ENCODE data around the gene GRIP1. TPM values are rescaled to one million over a fixed set of nuclear protein-coding genes. Genes with fewer than 3 reads are reported as not detected.
"Not testable (repeated sequence)": the region's sequence is repeated elsewhere in the genome, so short reads cannot be mapped to it uniquely, and the experiment has no call there.

Gene GRIP1
- total RNA-seq, 1 donor from 2014 or later = not detected

DNA sequence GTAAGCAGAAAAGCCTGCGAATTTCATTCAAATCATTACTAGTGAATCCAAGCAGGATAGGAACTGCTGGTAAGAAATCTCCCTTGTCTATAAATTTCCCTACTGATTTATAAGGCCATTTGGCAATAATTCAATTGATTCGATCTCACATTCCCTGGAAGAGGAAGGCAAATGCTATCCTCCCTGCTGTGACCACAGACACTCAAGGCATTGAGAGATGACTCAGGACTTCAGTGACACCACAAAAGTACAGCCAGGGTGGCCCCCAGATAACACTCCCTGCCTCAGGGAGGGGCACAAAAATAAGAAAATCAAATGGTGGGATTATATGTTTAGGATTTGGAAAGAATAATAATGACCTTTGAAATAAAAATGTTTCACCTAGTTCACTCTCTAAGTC is 162.7 kb downstream of the GRIP1 start:
- Mint-ChIP-seq H3K4me3 (no peak overlapping the region), H3K27ac (no peak overlapping the region), H3K4me1 (ENCODE audit: low read depth) (no peaks in the 10 kb centered on the region), H3K27me3 (ENCODE audit: insufficient read depth) (no peaks in the 10 kb centered on the region), H3K36me3 (ENCODE audit: low read depth) (no peaks in the 10 kb centered on the region), H3K9me3 (no peaks in the 10 kb centered on the region)
- DNase-seq (ENCODE audit: low spot score) = no peak
- intact Hi-C loops (cut with micrococcal nuclease) = no loop called here

DNA sequence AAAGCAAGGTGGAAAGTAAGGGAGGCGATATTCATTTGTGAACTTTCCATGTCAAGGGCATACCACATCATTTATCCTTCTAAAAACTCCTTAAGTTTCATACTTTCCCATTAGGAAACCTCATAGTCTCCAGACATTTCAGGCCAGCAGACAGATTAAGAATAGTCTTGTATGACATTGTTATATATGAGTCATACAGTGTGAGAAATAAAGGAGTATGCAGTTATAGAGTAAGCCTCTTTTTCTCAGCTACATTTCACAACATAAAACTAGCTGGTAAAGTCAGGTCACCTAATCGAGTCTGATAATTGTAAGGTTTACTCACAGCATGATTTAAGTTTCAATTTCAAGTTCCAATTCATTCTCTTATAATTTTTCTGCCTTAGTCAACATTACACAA is 164.3 kb downstream of the GRIP1 start:
- Mint-ChIP-seq H3K36me3 (ENCODE audit: low read depth) (no peaks in the 10 kb centered on the region), H3K4me3 (no peak overlapping the region), H3K9me3 (no peaks in the 10 kb centered on the region), H3K27me3 (ENCODE audit: insufficient read depth) (no peaks in the 10 kb centered on the region), H3K4me1 (ENCODE audit: low read depth) (no peaks in the 10 kb centered on the region), H3K27ac (no peak overlapping the region)
- intact Hi-C loops (cut with micrococcal nuclease) = no loop called here
- no peak for DNase-seq (ENCODE audit: low spot score)

DNA sequence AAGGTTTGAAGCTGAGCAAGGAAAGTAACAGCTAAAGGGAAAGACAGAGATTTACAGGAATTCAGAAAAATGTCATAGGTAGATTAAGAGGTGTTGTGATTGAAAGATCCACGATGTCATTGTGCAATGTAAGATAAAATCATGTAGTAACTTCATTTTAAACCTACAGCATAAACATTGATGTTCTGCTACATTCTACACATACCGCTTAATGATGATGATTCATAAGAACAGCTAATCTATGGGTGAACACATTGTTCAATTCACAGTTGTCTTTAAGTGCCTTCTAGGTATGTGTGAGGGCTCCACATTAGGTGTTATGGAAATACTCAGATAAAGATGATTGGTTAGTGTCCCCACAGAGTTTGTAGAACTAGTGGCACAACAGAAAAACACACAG is 170.9 kb downstream of the GRIP1 start:
- Mint-ChIP-seq H3K27me3 (ENCODE audit: insufficient read depth) (no peaks in the 10 kb centered on the region), H3K27ac (no peak overlapping the region), H3K4me1 (ENCODE audit: low read depth) (no peaks in the 10 kb centered on the region), H3K4me3 (no peak overlapping the region), H3K9me3 (peaks cover 5% of the 10 kb centered on the region), H3K36me3 (ENCODE audit: low read depth) (no peaks in the 10 kb centered on the region)
- intact Hi-C loops (cut with micrococcal nuclease) = no loop called here
- DNase-seq (ENCODE audit: low spot score) = no peak

DNA sequence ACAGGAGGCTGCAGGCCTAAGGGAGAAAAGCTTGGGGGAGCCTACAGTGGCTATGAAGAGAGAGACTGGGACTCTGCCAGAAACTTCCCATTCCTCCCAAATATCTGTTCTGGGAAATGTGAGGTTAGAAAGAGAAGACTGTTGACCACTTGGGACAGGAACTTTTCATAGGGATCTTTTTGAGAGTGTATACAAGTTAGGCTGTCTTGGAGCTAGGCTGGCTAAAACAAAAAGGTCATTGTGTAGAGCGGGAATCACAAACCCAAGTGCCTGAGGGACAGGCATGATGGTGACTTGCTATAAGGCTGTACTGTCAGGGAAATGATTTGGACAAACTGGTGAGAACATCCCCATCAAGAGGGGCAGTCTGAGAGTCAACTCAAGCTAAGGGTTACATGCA is 175.1 kb downstream of the GRIP1 start:
- Mint-ChIP-seq H3K4me1 (ENCODE audit: low read depth) (no peaks in the 10 kb centered on the region), H3K4me3 (no peak overlapping the region), H3K27ac (no peak overlapping the region), H3K9me3 (peaks cover 5% of the 10 kb centered on the region), H3K27me3 (ENCODE audit: insufficient read depth) (no peaks in the 10 kb centered on the region), H3K36me3 (ENCODE audit: low read depth) (no peaks in the 10 kb centered on the region)
- intact Hi-C loops (cut with micrococcal nuclease) = no loop called here
- DNase-seq (ENCODE audit: low spot score) = no peak

DNA sequence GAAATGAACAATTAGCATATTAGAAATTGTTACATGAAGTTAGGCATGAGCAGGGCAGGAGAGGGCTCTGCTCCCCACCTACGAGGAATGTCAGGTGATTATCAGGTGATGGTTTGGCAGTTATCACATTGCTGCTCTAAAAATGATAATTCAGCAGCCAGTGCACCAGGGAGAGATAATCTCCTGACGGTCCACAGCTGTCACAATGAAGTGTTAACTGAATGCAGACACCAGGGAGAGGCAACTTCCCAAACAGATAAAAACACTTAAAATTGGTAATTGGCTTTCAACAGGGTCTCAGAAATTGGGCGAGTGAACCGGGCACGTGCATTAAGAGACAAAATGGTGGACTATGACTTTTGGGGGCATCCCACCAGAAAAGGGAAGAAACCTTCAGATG is 176.0 kb downstream of the GRIP1 start:
- peaks cover 5% of the 10 kb centered on the region for H3K9me3 Mint-ChIP-seq
- no peaks in the 10 kb centered on the region for H3K27me3 Mint-ChIP-seq (ENCODE audit: insufficient read depth)
- no peak overlapping the region for H3K4me3 Mint-ChIP-seq
- intact Hi-C loops (cut with micrococcal nuclease) = no loop called here
- DNase-seq (ENCODE audit: low spot score) = no peak
- no peaks in the 10 kb centered on the region for H3K4me1 Mint-ChIP-seq (ENCODE audit: low read depth)
- H3K27ac Mint-ChIP-seq = no peak overlapping the region
- H3K36me3 Mint-ChIP-seq (ENCODE audit: low read depth) = no peaks in the 10 kb centered on the region

DNA sequence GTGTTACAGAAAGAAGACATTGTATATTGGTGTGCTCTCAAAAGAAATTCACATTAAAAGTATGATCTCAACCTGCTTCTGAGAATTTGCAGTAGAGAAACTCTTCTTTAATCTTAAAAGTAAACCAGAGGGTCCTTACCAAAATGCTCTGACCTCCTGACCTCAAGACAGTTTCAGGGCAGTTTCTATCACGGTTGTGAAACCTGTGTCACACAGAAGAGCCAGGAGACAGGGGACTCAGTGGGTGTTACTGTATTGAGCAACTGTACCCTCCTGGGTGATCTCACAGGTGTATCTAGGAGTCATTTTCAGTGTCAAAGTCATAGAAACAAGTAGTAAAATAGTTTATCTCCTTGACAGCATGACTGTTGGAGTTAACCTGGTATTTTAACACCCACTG is 178.0 kb downstream of the GRIP1 start:
- DNase-seq (ENCODE audit: low spot score) = no peak
- no peaks in the 10 kb centered on the region for H3K36me3 Mint-ChIP-seq (ENCODE audit: low read depth)
- H3K9me3 Mint-ChIP-seq = no peaks in the 10 kb centered on the region
- H3K4me1 Mint-ChIP-seq (ENCODE audit: low read depth) = no peaks in the 10 kb centered on the region
- no peak overlapping the region for H3K4me3 Mint-ChIP-seq
- intact Hi-C loops (cut with micrococcal nuclease) = no loop called here
- H3K27ac Mint-ChIP-seq = no peak overlapping the region
- H3K27me3 Mint-ChIP-seq (ENCODE audit: insufficient read depth) = no peaks in the 10 kb centered on the region

DNA sequence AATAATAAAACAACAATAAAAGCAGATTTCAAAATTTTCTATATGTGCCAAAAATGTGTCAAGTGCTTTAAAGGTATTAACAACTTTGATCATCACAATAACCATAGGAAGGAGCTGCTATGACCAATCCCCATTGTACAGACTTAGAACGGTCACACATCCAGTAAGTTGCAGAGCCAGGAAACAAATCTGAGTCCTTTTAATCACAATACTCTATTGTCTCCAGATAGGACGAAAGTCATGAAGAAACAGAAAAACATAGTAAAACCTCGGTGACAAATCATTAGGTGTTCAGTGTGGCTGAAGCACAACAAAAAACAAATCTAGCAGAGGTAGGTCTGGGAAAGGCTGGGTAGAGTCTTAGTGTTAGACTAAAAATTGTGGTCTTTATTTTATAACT is 178.8 kb downstream of the GRIP1 start:
- DNase-seq (ENCODE audit: low spot score) = no peak
- intact Hi-C loops (cut with micrococcal nuclease) = no loop called here
- Mint-ChIP-seq H3K27me3 (ENCODE audit: insufficient read depth) (no peaks in the 10 kb centered on the region), H3K4me1 (ENCODE audit: low read depth) (no peaks in the 10 kb centered on the region), H3K4me3 (no peak overlapping the region), H3K27ac (no peak overlapping the region), H3K9me3 (no peaks in the 10 kb centered on the region), H3K36me3 (ENCODE audit: low read depth) (no peaks in the 10 kb centered on the region)

DNA sequence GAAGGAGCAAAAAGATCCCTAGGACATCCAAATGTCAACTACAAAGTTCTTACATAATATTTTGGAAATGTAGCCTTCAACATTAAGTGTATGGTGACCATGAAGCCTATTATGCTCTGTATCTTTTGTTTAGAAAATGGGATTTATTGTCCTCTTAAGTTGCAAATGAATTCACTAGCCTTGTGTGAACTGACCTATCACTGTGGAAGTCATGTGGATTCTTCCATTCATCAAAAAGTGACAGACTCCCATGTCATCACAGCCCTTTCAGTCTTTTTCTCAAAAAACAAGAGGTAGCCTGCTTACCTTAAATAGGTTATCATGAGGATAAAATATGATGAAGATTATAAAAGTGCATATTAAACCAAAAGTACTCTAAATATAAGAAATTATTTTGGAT is 179.9 kb downstream of the GRIP1 start:
- Mint-ChIP-seq H3K4me1 (ENCODE audit: low read depth) (no peaks in the 10 kb centered on the region), H3K4me3 (no peak overlapping the region), H3K27ac (no peak overlapping the region), H3K36me3 (ENCODE audit: low read depth) (no peaks in the 10 kb centered on the region), H3K27me3 (ENCODE audit: insufficient read depth) (no peaks in the 10 kb centered on the region), H3K9me3 (no peaks in the 10 kb centered on the region)
- intact Hi-C loops (cut with micrococcal nuclease) = no loop called here
- DNase-seq (ENCODE audit: low spot score) = no peak

DNA sequence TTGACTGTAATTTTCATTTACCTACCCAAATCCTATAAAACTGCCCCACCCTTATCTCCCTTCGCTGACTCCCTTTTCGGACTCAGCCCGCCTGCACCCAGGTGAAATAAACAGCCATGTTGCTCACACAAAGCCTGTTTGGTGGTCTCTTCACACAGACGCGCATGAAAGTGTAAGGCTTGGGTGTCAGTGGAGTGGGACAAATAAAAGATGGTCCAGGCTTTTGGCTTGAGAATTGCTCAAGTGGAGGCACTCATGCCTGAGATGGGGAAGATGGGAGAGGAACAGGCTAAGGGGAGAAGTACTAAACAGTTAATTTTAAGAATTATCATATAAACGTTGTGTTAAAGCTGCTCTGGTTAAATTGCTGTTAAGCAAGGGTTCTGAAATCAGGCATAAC is 180.8 kb downstream of the GRIP1 start:
- H3K4me1 Mint-ChIP-seq (ENCODE audit: low read depth); H3K27me3 Mint-ChIP-seq (ENCODE audit: insufficient read depth); H3K9me3 Mint-ChIP-seq; DNase-seq (ENCODE audit: low spot score); intact Hi-C loops (cut with micrococcal nuclease); H3K4me3 Mint-ChIP-seq; H3K36me3 Mint-ChIP-seq (ENCODE audit: low read depth); H3K27ac Mint-ChIP-seq: not testable (repeated sequence)

DNA sequence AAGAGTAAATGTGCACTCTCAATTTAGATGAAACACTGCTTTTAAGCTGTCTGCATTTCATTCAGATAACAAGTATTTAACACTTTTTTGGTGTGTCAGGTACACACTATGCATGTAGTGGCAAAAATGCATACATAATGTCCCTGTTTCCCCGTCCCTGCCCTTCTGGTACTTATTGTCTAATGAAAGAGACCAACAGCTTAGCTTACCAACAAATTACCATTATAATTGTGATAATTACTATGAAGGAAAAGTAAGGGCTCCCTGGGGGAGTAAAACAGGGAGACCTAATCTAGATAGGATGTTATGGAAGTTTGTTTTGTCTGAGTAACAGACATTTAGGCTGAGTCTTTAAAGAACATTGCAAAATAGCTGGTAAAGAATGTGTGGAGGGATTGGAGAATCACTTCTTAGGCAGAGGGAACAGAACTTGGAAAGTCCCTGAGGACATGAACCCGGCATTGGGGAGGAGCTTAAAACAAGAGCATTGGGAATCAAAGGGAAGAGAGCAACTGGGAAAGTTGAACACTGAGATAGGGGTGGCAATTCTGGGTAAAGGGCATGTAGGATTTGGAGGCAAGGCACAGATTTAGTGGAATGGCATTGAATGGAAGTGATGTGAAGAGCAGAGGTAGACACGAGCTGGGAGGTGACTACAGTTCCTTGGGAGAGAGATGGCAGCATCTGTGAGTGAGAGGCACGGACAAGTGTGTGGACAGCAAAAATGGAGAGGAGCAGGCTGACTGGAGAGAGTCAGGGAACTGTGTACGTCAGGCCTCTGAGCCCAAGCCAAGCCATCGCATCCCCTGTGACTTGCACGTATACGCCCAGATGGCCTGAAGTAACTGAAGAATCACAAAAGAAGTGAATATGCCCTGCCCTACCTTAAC is 181.6 kb downstream of the GRIP1 start:
- intact Hi-C loops (cut with micrococcal nuclease) = no loop called here
- no peaks in the 10 kb centered on the region for H3K27me3 Mint-ChIP-seq (ENCODE audit: insufficient read depth)
- no peaks in the 10 kb centered on the region for H3K9me3 Mint-ChIP-seq
- no peak overlapping the region for H3K4me3 Mint-ChIP-seq
- H3K36me3 Mint-ChIP-seq (ENCODE audit: low read depth) = no peaks in the 10 kb centered on the region
- no peak for DNase-seq (ENCODE audit: low spot score)
- H3K27ac Mint-ChIP-seq = no peak overlapping the region
- no peaks in the 10 kb centered on the region for H3K4me1 Mint-ChIP-seq (ENCODE audit: low read depth)

DNA sequence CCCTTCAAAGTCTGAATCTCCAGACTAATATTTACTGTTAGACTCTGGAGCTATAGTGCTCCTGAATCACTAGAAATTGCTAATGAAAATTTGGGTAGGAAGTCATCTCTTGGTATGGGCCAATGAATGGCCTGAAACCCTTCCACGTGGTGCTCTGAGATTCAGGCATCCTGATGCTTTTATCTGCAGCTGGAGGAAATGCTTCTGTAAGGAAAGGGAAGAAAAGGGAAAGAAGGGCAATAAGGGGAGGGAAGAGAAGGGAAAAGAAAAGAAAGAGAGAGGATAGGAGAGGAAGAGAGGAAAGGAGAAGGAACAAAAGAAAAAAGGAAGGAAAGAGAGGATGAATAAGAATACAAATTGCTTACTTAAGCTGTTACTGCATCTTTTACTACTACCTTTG is 182.3 kb downstream of the GRIP1 start:
- intact Hi-C loops (cut with micrococcal nuclease) = no loop called here

DNA sequence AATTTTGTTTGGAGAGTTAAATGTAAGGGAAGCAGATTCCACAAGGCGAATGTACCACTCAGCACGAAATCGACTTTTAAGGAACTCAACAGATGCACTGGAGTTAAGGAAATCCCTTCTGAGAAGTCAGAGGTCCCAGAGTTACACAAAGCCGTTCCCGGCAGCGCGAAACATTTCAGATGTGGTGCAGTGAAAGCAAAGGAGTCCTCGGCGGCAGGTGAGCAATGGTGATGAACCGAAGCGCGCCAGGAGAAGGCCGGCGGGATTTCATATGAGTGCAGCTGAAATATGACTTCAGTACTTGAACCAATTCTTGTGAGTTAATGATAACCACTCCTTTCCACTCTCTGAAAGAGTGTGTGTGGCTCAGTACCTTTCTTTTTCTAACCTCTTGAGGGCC is 183.2 kb downstream of the GRIP1 start:
- Mint-ChIP-seq H3K27me3 (ENCODE audit: insufficient read depth) (peaks cover under 1% of the 10 kb centered on the region), H3K27ac (no peak overlapping the region), H3K4me1 (ENCODE audit: low read depth) (no peaks in the 10 kb centered on the region), H3K4me3 (no peak overlapping the region), H3K9me3 (no peaks in the 10 kb centered on the region), H3K36me3 (ENCODE audit: low read depth) (no peaks in the 10 kb centered on the region)
- no peak for DNase-seq (ENCODE audit: low spot score)
- intact Hi-C loops (cut with micrococcal nuclease) = no loop called here

More for the DNA sequence above, 182.3 kb downstream of the GRIP1 start:
- Mint-ChIP-seq H3K4me3 (no peak overlapping the region), H3K9me3 (no peaks in the 10 kb centered on the region), H3K4me1 (ENCODE audit: low read depth) (no peaks in the 10 kb centered on the region), H3K27me3 (ENCODE audit: insufficient read depth) (no peaks in the 10 kb centered on the region), H3K36me3 (ENCODE audit: low read depth) (no peaks in the 10 kb centered on the region), H3K27ac (no peak overlapping the region)
- no peak for DNase-seq (ENCODE audit: low spot score)

DNA sequence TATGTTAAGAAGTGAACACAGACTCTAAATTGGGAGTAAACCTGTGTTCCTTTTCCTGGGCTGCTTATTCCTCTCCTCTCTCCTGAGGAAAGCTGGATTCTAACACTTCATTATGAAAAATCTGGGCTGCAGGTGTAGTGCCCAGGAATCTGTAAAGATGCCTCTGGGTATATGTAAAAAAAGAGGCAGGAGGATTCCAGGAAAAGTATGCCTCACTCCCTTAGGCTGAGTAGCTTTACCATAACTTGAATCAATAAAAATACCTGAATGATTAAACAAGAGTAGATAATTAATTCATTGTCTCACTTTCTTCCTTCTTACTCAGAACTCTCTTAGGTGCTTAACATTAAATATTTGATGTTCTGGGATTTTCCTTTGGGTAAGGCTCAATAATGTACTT is 185.1 kb downstream of the GRIP1 start:
- no peaks in the 10 kb centered on the region for H3K9me3 Mint-ChIP-seq
- DNase-seq (ENCODE audit: low spot score) = no peak
- peaks cover 5% of the 10 kb centered on the region for H3K27me3 Mint-ChIP-seq (ENCODE audit: insufficient read depth)
- H3K4me1 Mint-ChIP-seq (ENCODE audit: low read depth) = no peaks in the 10 kb centered on the region
- no peak overlapping the region for H3K27ac Mint-ChIP-seq
- H3K36me3 Mint-ChIP-seq (ENCODE audit: low read depth) = no peaks in the 10 kb centered on the region
- intact Hi-C loops (cut with micrococcal nuclease) = no loop called here
- no peak overlapping the region for H3K4me3 Mint-ChIP-seq

DNA sequence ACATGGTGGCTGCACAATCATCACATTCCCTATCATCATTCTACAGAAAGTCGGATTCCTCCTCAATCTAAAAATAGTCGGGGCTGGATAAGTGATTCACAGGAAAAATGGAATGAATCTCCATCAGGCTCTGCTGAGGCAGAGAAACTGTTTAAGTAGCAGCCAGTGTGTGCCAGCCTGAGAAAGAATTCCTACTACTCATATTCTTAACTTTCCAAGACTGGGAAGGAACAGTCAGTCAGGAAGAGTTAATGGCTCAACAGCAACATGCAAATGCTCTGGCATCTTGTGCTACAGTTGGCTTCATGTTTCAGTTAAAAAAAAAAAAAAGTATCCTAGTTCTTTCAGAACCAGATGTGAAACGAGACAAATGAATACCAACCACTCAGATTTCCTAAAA is 187.0 kb downstream of the GRIP1 start:
- no peaks in the 10 kb centered on the region for H3K4me1 Mint-ChIP-seq (ENCODE audit: low read depth)
- DNase-seq (ENCODE audit: low spot score) = no peak
- peaks cover 10% of the 10 kb centered on the region for H3K27me3 Mint-ChIP-seq (ENCODE audit: insufficient read depth)
- H3K4me3 Mint-ChIP-seq = no peak overlapping the region
- H3K36me3 Mint-ChIP-seq (ENCODE audit: low read depth) = no peaks in the 10 kb centered on the region
- no peaks in the 10 kb centered on the region for H3K9me3 Mint-ChIP-seq
- no peak overlapping the region for H3K27ac Mint-ChIP-seq
- intact Hi-C loops (cut with micrococcal nuclease) = no loop called here

Measured in activated T-helper 1 cell treated with anti-CD3 and anti-CD28 coated beads, Interleukin-12 subunit alpha, Interleukin-12 subunit beta, Interleukin-2, Interleukin-4 antibody, amounts not matched to agents 30 ng/mL and 10 ng/mL and 1 ng/mL, durations not matched to agents 14 hours and 24 hours and 36 hours (primary cell).